Non-pigmented ciliary epithelial cell (primary cell): ENCODE results near the gene SPATA6L.

Source experiments
- DNase-seq: peaks from one replicate; pipeline ENCODE4 v3.0.0-alpha.2; 2010; ENCODE audit warnings: low read depth

SPATA6L gene

DNA sequence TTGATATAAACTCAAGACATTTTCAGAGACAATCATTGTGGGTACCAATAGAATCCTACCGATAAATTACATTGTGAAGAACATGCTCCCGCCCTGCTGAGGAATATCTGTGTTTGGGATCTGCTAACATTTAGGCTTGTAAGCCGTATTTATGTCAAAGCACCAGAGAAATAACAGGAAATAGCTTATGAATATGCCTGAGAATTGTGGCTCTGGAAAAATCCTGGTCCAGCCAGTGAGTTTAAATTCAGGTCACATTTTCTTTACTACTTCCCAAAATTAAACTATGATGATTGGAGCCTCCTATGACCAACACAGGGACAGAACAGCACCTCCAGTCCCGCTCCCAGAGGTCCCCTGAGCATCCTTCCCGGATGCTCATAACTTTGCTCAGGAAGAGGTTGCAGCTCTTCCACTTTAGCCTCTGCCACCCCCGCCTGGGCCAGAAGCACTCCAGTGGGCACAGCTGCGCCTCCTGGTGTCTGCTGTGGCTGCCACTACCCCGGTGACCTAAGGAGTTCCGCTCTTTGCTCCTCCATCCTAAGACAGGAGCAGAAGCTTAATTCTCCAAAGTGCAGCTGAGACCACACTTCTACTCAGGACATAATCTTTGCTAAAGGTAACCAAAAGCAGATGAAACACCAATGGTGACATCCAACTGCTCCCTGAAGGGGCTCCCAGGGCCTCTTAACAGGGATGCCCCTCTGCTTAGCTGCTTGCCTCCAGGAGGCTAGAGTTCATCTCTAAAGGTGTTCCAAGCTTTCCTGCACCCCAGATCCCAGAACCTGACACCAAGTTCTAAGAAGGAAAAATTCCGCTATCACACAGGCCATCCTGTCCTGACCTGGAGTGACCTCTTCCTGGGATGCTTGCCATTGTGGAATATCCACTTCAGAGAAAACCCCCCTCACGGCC is 117.2 kb downstream of the SPATA6L start:
- no peak for DNase-seq
